OCI-LY3 (cell line): ENCODE data around the gene ACSL3.

ENCODE experiments used
- EZH2phosphoT487 ChIP-seq: fragments of 200-600 bp; shearing (Covaris generic); IDR thresholded peaks from 2 replicates; pipeline ENCODE4 v1.6.1; 2018; ENCODE audit warnings: antibody characterized with exemption, mixed run types, low read depth
- TF ChIP-seq, protein P1 (sequence below): fragments of 200-600, 300-600 bp; sonication (generic); IDR thresholded peaks from 2 replicates; pipeline ENCODE4 v1.5.1; 2014; ENCODE audit warnings: antibody characterized with exemption, low read length, low read depth

DNA sequence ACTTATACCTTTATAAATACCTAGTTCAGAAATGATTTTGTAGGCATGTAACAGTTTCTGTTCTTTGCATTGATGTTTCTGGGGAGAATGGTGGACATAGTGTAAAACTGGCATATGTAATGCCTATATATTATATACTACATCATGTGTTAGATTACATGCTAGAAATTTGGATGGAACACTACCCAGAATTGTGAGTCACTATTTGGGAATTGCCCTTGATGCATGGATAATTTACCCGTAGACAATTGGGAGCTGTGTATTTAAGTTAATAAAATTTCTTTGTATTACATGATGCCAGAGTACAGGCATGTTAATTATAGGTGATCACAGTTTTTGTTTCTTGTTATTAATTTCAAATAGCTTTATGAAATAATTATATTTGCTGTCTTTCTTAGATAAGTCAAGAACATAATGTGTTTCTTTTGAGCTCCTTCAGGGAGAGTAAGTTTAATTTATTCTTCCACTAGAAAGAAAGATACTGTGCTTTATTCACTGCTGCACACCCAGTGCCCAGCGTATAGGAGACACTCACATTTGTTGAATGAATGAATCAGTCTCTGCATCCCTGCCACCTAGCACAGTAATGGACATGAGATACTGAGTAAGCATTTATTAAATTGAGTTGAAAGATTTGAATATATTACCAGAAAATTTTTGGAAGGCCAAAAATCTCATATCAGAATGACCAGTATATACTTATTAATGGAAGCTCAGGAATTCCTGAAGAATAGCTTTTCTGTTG, 16.9 kb downstream of the ACSL3 start:
- TF ChIP-seq, protein P1, sequence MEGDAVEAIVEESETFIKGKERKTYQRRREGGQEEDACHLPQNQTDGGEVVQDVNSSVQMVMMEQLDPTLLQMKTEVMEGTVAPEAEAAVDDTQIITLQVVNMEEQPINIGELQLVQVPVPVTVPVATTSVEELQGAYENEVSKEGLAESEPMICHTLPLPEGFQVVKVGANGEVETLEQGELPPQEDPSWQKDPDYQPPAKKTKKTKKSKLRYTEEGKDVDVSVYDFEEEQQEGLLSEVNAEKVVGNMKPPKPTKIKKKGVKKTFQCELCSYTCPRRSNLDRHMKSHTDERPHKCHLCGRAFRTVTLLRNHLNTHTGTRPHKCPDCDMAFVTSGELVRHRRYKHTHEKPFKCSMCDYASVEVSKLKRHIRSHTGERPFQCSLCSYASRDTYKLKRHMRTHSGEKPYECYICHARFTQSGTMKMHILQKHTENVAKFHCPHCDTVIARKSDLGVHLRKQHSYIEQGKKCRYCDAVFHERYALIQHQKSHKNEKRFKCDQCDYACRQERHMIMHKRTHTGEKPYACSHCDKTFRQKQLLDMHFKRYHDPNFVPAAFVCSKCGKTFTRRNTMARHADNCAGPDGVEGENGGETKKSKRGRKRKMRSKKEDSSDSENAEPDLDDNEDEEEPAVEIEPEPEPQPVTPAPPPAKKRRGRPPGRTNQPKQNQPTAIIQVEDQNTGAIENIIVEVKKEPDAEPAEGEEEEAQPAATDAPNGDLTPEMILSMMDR = no peak
- TF ChIP-seq EZH2phosphoT487 = no peak
